Embryonic facial prominence (tissue), 1 donor: ENCODE results near the gene RNF207.

Source experiments
- DNase-seq: peaks from one replicate; pipeline ENCODE4 v3.0.0-alpha.2; 2016; ENCODE audit errors: extremely low spot score

Gene RNF207

GRCh38 chr1:6205849-6206519 is at the start of gene RNF207:
Gene RNF207 (plus strand): TSS chr1:6206119. CDS start chr1:6206536, 417 bp downstream.
- no peak for DNase-seq

- DNase-seq, result no peak
These were observed 48.8 kb upstream of the RNF207 start for GRCh38 chr1:6157132-6157527.

- DNase-seq, result no peak
These were observed 48.3 kb upstream of the RNF207 start for GRCh38 chr1:6157528-6158174.

GRCh38 chr1:6158181-6158580 is 47.7 kb upstream of the RNF207 start:
- no peak for DNase-seq

GRCh38 chr1:6162341-6162740 is 43.6 kb upstream of the RNF207 start:
- no peak for DNase-seq

GRCh38 chr1:6162773-6163172 is 43.1 kb upstream of the RNF207 start:
- no peak for DNase-seq

GRCh38 chr1:6163191-6163972 is 42.5 kb upstream of the RNF207 start:
- no peak for DNase-seq

- no peak for DNase-seq
These were observed 41.8 kb upstream of the RNF207 start for GRCh38 chr1:6163973-6164617.

- no peak for DNase-seq
These were observed 40.9 kb upstream of the RNF207 start for GRCh38 chr1:6165027-6165426.

GRCh38 chr1:6165441-6165985 is 40.4 kb upstream of the RNF207 start:
- no peak for DNase-seq

GRCh38 chr1:6166221-6166620 is 39.7 kb upstream of the RNF207 start:
- DNase-seq, result no peak

- DNase-seq, result no peak
These were observed 39.1 kb upstream of the RNF207 start for GRCh38 chr1:6166655-6167390.

GRCh38 chr1:6167391-6168303 is 38.3 kb upstream of the RNF207 start:
- no peak for DNase-seq

- DNase-seq, result no peak
These were observed 36.9 kb upstream of the RNF207 start for GRCh38 chr1:6168947-6169586.

- DNase-seq, result no peak
These were observed 35.7 kb upstream of the RNF207 start for GRCh38 chr1:6170116-6170741.

- no peak for DNase-seq
These were observed 35.1 kb upstream of the RNF207 start for GRCh38 chr1:6170742-6171201.

- no peak for DNase-seq
These were observed 34.3 kb upstream of the RNF207 start for GRCh38 chr1:6171548-6172124.

GRCh38 chr1:6172549-6172948 is 33.4 kb upstream of the RNF207 start:
- DNase-seq, result no peak
